Measurements from ENCODE around the gene CPA5. TPM values are rescaled to one million over a fixed set of nuclear protein-coding genes. Genes with fewer than 3 reads are reported as not detected.

CPA5 gene
- total RNA-seq, 1 experiment from 2014 or later, result not detected

GRCh38 chr7:130367836-130368746 lies 23.5 kb downstream of the CPA5 start:
- no peak overlapping the region for H3K4me3 Mint-ChIP-seq
- H3K56ac ChIP-seq (ENCODE audit: insufficient read length, low read depth, low read length), result no peak overlapping the region
- H3T11ph ChIP-seq (ENCODE audit: low read length), result no peak overlapping the region

More at GRCh38 chr7:130367836-130368746, 23.5 kb downstream of the CPA5 start:
- H3K9me3 Mint-ChIP-seq, result peaks cover 3 to 4% of the 10 kb centered on the region in 2 experiments; a peak in 3 of 5 replicates
- no peaks in the 10 kb centered on the region for H3K79me2 ChIP-seq (ENCODE audit: insufficient read depth, low read length)
- H4K20me1 ChIP-seq (ENCODE audit: control insufficient read depth, insufficient read depth, insufficient read length), result no peaks in the 10 kb centered on the region
- no peak overlapping the region for H3K4ac ChIP-seq (ENCODE audit: low read depth, low read length)
- H2AFZ ChIP-seq (ENCODE audit: low read length), result no peak overlapping the region
- H2BK12ac ChIP-seq (ENCODE audit: insufficient read length, low read depth, low read length), result no peak overlapping the region
- no peaks in the 10 kb centered on the region for H3K9me3 ChIP-seq (ENCODE audit: control insufficient read depth, low read depth, low read length)
- no CpG with 5 or more reads among the region's 19 CpGs for WGBS (ENCODE audit: extremely low coverage, insufficient read length, low lambda C conversion rate)
- H3K23me2 ChIP-seq (ENCODE audit: insufficient read length, low read depth, low read length, poor library complexity, severe bottlenecking), result no peaks in the 10 kb centered on the region
- H2BK20ac ChIP-seq (ENCODE audit: low read depth, low read length, poor library complexity, severe bottlenecking), result no peak overlapping the region
- H3K4me1 Mint-ChIP-seq, result peaks cover 22 to 24% of the 10 kb centered on the region in 2 experiments
- H3K23ac ChIP-seq (ENCODE audit: insufficient read length, low read depth, low read length), result no peak overlapping the region
- no peaks in the 10 kb centered on the region for H3K79me1 ChIP-seq (ENCODE audit: insufficient read depth, low read depth, low read length, poor library complexity, severe bottlenecking)
- no peaks in the 10 kb centered on the region for H3K27me3 ChIP-seq (ENCODE audit: insufficient read depth, low read length)
- H4K8ac ChIP-seq (replicated peaks; ENCODE audit: insufficient read length, low read depth, low read length), result no peak overlapping the region
- H3K18ac ChIP-seq (ENCODE audit: insufficient read length, low read depth, low read length), result no peak overlapping the region
- H3K9ac ChIP-seq (ENCODE audit: extremely low read depth, insufficient read length, low read length), result no peak overlapping the region
- H4K91ac ChIP-seq (ENCODE audit: insufficient read length, low read depth, low read length), result no peak overlapping the region
- H3K27ac ChIP-seq (ENCODE audit: insufficient read length, low read depth, low read length), result no peak overlapping the region
- H3K14ac ChIP-seq (ENCODE audit: insufficient read depth, low read length), result no peak overlapping the region
- TF ChIP-seq CTCF (conservative IDR thresholded peaks at IDR 0.05), result no peak
- no peak overlapping the region for H4K5ac ChIP-seq (ENCODE audit: insufficient read length, low read depth, low read length)
- no peak overlapping the region for H3K27ac Mint-ChIP-seq
- no peaks in the 10 kb centered on the region; the same call in 1 of the 2 replicates for H3K4me1 ChIP-seq (ENCODE audit: insufficient read depth, low read length)
- no peak overlapping the region for H3K4me2 ChIP-seq (ENCODE audit: insufficient read depth, insufficient read length, low read length)
- no peak overlapping the region for H2BK120ac ChIP-seq (ENCODE audit: low read depth, low read length, poor library complexity, severe bottlenecking)
- H3K36me3 Mint-ChIP-seq (ENCODE audit: insufficient read depth in 1 of 3, low read depth in 3 of 3), result no peaks in the 10 kb centered on the region; a peak in 2 of 7 replicates
- no peak overlapping the region for H2BK5ac ChIP-seq (ENCODE audit: insufficient read length, low read length)
- no peaks in the 10 kb centered on the region for H3K27me3 Mint-ChIP-seq (ENCODE audit: low read depth)
- H2BK15ac ChIP-seq (ENCODE audit: low read depth, low read length), result no peak overlapping the region
- no peak overlapping the region for H2AK5ac ChIP-seq (ENCODE audit: insufficient read length, low read length)
- no peak for DNase-seq
